H1 (cell line): Measurements from ENCODE around the gene RETREG3. TPM values are rescaled to one million over a fixed set of nuclear protein-coding genes. Genes with fewer than 3 reads are reported as not detected.

ENCODE experiments used
- CTCF ChIA-PET: fragments of 300-600 bp; sonication (Branson Sonifier 250); formaldehyde crosslinking; loops from one replicate; lab custom pipeline; 2021; ENCODE audit not compliant: partially characterized antibody; lab: Charles Lee
- POLR2A ChIA-PET: fragments of 300-600 bp; sonication (Branson Sonifier 250); formaldehyde crosslinking; loops from one replicate; lab custom pipeline; 2021; ENCODE audit warnings: inconsistent platforms; ENCODE audit not compliant: partially characterized antibody; lab: Charles Lee
- DNase-seq, 2 experiments: peaks; one replicate each; pipeline versions ENCODE4 v3.0.0 to v3.0.0-alpha.2; 2010 to 2022; ENCODE audit warnings: low spot score in 2 of 2, low read depth in 1 of 2, mixed read lengths in 1 of 2
- FAIRE-seq: peaks from 2 replicates; lab custom pipeline; 2011; peaks lifted over from hg19 to GRCh38; lab: Jason Lieb, UNC
- H2AFZ ChIP-seq: 2 replicates; pipeline ENCODE4 v1.8.1; 2012; ENCODE audit warnings: low read length, inconsistent platforms
- H2AK5ac ChIP-seq: 2 replicates; pipeline ENCODE4 v1.6.1; 2013; ENCODE audit warnings: low read depth, low read length
- H2BK120ac ChIP-seq: replicated peaks from 2 replicates; pipeline ENCODE3; 2013; ENCODE audit warnings: low read depth, low read length, inconsistent platforms
- H2BK12ac ChIP-seq: 2 replicates; pipeline ENCODE4 v1.6.1; 2013; ENCODE audit warnings: low read depth, low read length
- H2BK15ac ChIP-seq: 2 replicates; pipeline ENCODE4 v1.6.1; 2013; ENCODE audit warnings: low read length
- H2BK20ac ChIP-seq: 2 replicates; pipeline ENCODE4 v1.6.1; 2013; ENCODE audit warnings: low read length
- H2BK5ac ChIP-seq: 2 replicates; pipeline ENCODE4 v1.6.1; 2013; ENCODE audit warnings: low read depth, low read length
- H3K14ac ChIP-seq: 2 replicates; pipeline ENCODE4 v1.6.1; 2013; ENCODE audit warnings: inconsistent platforms; ENCODE audit not compliant: insufficient read length
- H3K18ac ChIP-seq: 2 replicates; pipeline ENCODE4 v1.6.1; 2013; ENCODE audit warnings: low read length; ENCODE audit errors: extremely low read depth
- H3K23ac ChIP-seq: 2 replicates; pipeline ENCODE4 v1.6.1; 2013; ENCODE audit warnings: inconsistent platforms; ENCODE audit not compliant: insufficient read length
- H3K23me2 ChIP-seq: 2 replicates; pipeline ENCODE4 v1.6.1; 2013; ENCODE audit warnings: low read depth, low read length
- H3K27ac ChIP-seq: 2 replicates; pipeline ENCODE4 v1.6.1; 2011; ENCODE audit warnings: low read depth, low read length, inconsistent platforms
- H3K27me3 ChIP-seq, 4 experiments: replicated peaks in 1 of 4; 1 replicate in 1 of 4; 2 replicates in 3 of 4; pipeline versions ENCODE4 v1.6.1 to v1.8.1; 2011 to 2013; ENCODE audit warnings: low read length in 3 of 4, mild to moderate bottlenecking in 3 of 4, inconsistent platforms in 2 of 4, mixed read lengths in 2 of 4, moderate library complexity in 1 of 4; ENCODE audit not compliant: control insufficient read depth in 3 of 4, insufficient read depth in 3 of 4; ENCODE audit errors: extremely low read depth in 1 of 4
- H3K36me3 ChIP-seq, 4 experiments: 2 replicates each; pipeline versions ENCODE4 v1.6.1 to v1.8.1; 2011 to 2013; ENCODE audit warnings: mild to moderate bottlenecking in 4 of 4, low read length in 3 of 4, moderate library complexity in 2 of 4, control low read depth in 1 of 4, inconsistent platforms in 1 of 4; ENCODE audit not compliant: insufficient read depth in 4 of 4, control insufficient read depth in 2 of 4
- H3K4ac ChIP-seq: replicated peaks from 2 replicates; pipeline ENCODE3; 2013; ENCODE audit warnings: low read length, low read depth, mixed read lengths, inconsistent platforms; ENCODE audit not compliant: insufficient read length
- H3K4me1 ChIP-seq, 4 experiments: replicated peaks in 1 of 4; 1 replicate in 1 of 4; 2 replicates in 3 of 4; pipeline versions ENCODE4 v1.6.1 to v1.8.1; 2011 to 2013; ENCODE audit warnings: low read length in 3 of 4, inconsistent platforms in 2 of 4, mixed read lengths in 1 of 4; ENCODE audit not compliant: insufficient read depth in 4 of 4, control insufficient read depth in 3 of 4
- H3K4me2 ChIP-seq, 2 experiments: 2 replicates each; pipeline versions ENCODE4 v1.6.1 to v1.8.1; 2011 to 2013; ENCODE audit warnings: low read depth in 2 of 2, low read length in 2 of 2, control low read depth in 1 of 2, inconsistent platforms in 1 of 2, mild to moderate bottlenecking in 1 of 2; ENCODE audit not compliant: insufficient read depth in 1 of 2
- H3K4me3 ChIP-seq, 4 experiments: fragments of 200-600, 300-600 bp in 1 of 4; sonication (generic), shearing (Covaris generic), sonication (Bioruptor Twin) in 1 of 4; 2 replicates each; pipeline versions ENCODE4 v1.5.1 to v1.8.1; 2011 to 2016; ENCODE audit warnings: low read length in 4 of 4, low read depth in 3 of 4, control low read depth in 2 of 4, inconsistent platforms in 2 of 4, mild to moderate bottlenecking in 2 of 4, mixed read lengths in 1 of 4, moderate library complexity in 1 of 4; ENCODE audit not compliant: insufficient read depth in 2 of 4; ENCODE audit errors: extremely low read depth in 1 of 4
- H3K56ac ChIP-seq: replicated peaks from 2 replicates; pipeline ENCODE3; 2013; ENCODE audit warnings: low read depth, mild to moderate bottlenecking, mixed read lengths, low read length, inconsistent platforms; ENCODE audit not compliant: insufficient read length
- H3K79me1 ChIP-seq: 2 replicates; pipeline ENCODE4 v1.6.1; 2013; ENCODE audit warnings: low read depth, low read length, control low read depth
- H3K79me2 ChIP-seq, 2 experiments: 2 replicates each; pipeline versions ENCODE4 v1.6.1 to v1.8.1; 2012 to 2013; ENCODE audit warnings: low read length in 2 of 2, mild to moderate bottlenecking in 2 of 2, inconsistent platforms in 1 of 2; ENCODE audit not compliant: insufficient read depth in 2 of 2, control insufficient read depth in 1 of 2
- H3K9ac ChIP-seq, 4 experiments: replicated peaks in 1 of 4; 1 replicate in 1 of 4; 2 replicates in 3 of 4; pipeline versions ENCODE4 v1.6.1 to v1.8.1; 2011 to 2013; ENCODE audit warnings: low read depth in 3 of 4, low read length in 3 of 4, control low read depth in 2 of 4, mild to moderate bottlenecking in 2 of 4, moderate library complexity in 2 of 4, inconsistent platforms in 1 of 4; ENCODE audit errors: extremely low read depth in 1 of 4
- H3K9me3 ChIP-seq, 2 experiments: 2 replicates each; pipeline versions ENCODE4 v1.6.1 to v1.8.1; 2012 to 2013; ENCODE audit warnings: mild to moderate bottlenecking in 2 of 2, moderate library complexity in 2 of 2, control low read depth in 1 of 2, inconsistent platforms in 1 of 2, low read depth in 1 of 2, low read length in 1 of 2, mixed read lengths in 1 of 2; ENCODE audit not compliant: insufficient read depth in 2 of 2
- H4K20me1 ChIP-seq, 2 experiments: replicated peaks in 1 of 2; 2 replicates each; pipeline versions ENCODE3 to v1.8.1; 2011 to 2013; ENCODE audit warnings: inconsistent platforms in 2 of 2, low read length in 2 of 2, mild to moderate bottlenecking in 1 of 2; ENCODE audit not compliant: insufficient read depth in 2 of 2, control insufficient read depth in 1 of 2
- H4K5ac ChIP-seq: 2 replicates; pipeline ENCODE4 v1.6.1; 2013; ENCODE audit warnings: low read length, low read depth, mixed read lengths, inconsistent platforms; ENCODE audit not compliant: insufficient read length
- H4K8ac ChIP-seq: 2 replicates; pipeline ENCODE4 v1.8.0; 2013; ENCODE audit warnings: mild to moderate bottlenecking, moderate library complexity, low read length, inconsistent platforms; ENCODE audit not compliant: insufficient read depth; ENCODE audit errors: extremely low read depth
- H4K91ac ChIP-seq: replicated peaks from 2 replicates; pipeline ENCODE3; 2013; ENCODE audit warnings: low read length, mixed read lengths, inconsistent platforms; ENCODE audit not compliant: insufficient read length
- CTCF ChIP-seq, 3 experiments: IDR thresholded peaks; 1 replicate in 2 of 3; 2 replicates in 1 of 3; pipeline versions ENCODE4 v1.5.1 to v1.6.1; 2011; ENCODE audit warnings: low read length in 3 of 3, mild to moderate bottlenecking in 3 of 3, inconsistent platforms in 2 of 3, low read depth in 1 of 3, moderate library complexity in 1 of 3; ENCODE audit not compliant: insufficient read depth in 1 of 3; ENCODE audit errors: control extremely low read depth in 1 of 3
- EP300 ChIP-seq, 2 experiments: IDR thresholded peaks; 1 replicate in 1 of 2; 2 replicates in 1 of 2; pipeline ENCODE4 v1.6.1; 2011 to 2012; ENCODE audit warnings: low read depth in 2 of 2, low read length in 2 of 2, mild to moderate bottlenecking in 2 of 2, borderline replicate concordance in 1 of 2, inconsistent platforms in 1 of 2, moderate library complexity in 1 of 2
- GABPA ChIP-seq: IDR thresholded peaks from 2 replicates; pipeline ENCODE4 v1.6.1; 2011; ENCODE audit warnings: mild to moderate bottlenecking, low read length, moderate library complexity, borderline replicate concordance; ENCODE audit not compliant: insufficient read depth
- MAFK ChIP-seq: IDR thresholded peaks from 2 replicates; pipeline ENCODE4 v1.6.1; 2012; ENCODE audit warnings: low read depth, mild to moderate bottlenecking, improper control_type of control experiment, low read length
- NANOG ChIP-seq: IDR thresholded peaks from 2 replicates; pipeline ENCODE4 v1.6.1; 2011; ENCODE audit warnings: low read length, low read depth, mild to moderate bottlenecking, inconsistent platforms; ENCODE audit not compliant: insufficient read depth, poor library complexity, severe bottlenecking
- TAF7 ChIP-seq: optimal IDR thresholded peaks from 2 replicates; pipeline ENCODE3; 2011; ENCODE audit warnings: low read depth, mild to moderate bottlenecking, inconsistent platforms, low read length, moderate library complexity, borderline replicate concordance
- WGBS, 2 experiments: shearing (Covaris generic) in 1 of 2; methylation state at CpG; one replicate each; pipeline versions ENCODE4 v1.1.6 to v1.1.7; 2013 to 2015; ENCODE audit warnings: low lambda C conversion rate in 2 of 2, mixed read lengths in 2 of 2, inconsistent platforms in 1 of 2, low coverage in 1 of 2, missing lambda C conversion rate in 1 of 2; ENCODE audit not compliant: insufficient replicate concordance in 2 of 2, insufficient coverage in 1 of 2, insufficient read length in 1 of 2; ENCODE audit errors: extremely low coverage in 1 of 2, missing lambda C conversion rate in 1 of 2; 5-methylcytosine and 5-hydroxymethylcytosine counted together
- polyA plus RNA-seq, 7 experiments: library from polyadenylated mRNA; depleted of rRNA in 3 of 7; stranded (reverse) in 5 of 7; unstranded in 2 of 7; fragments of >200 nt in 5 of 7; fragments of 200-250 nt in 2 of 7; gene quantifications; 1 replicate in 5 of 7; 2 replicates in 1 of 7; 4 replicates in 1 of 7; pipeline versions ENCODE4 v1.2.1 to v1.2.3, GENCODE V29; 2011 to 2013; ENCODE audit warnings: missing spikeins in 2 of 7, mixed read lengths in 2 of 7
- total RNA-seq: library from RNA; stranded (reverse); fragmentation: NEBNext Ultra II Directional; extraction: Animal tissue kit (Norgen Biotek cat#: 25700); gene quantifications from 2 replicates; pipeline ENCODE4 v1.2.1, GENCODE V29; 2021

The RETREG3 gene
- total and polyA plus RNA-seq, 2 of the 8 experiments (the other 6 are each of a cell fraction or from before 2014, with no cell fraction given), result 23.7 to 42.6 TPM

- FAIRE-seq (no peak), DNase-seq (no peak)
- Histone ChIP-seq H2BK15ac (no peak overlapping the region), H2BK12ac (no peak overlapping the region), H4K20me1 (peaks cover 0 to 1% of the 10 kb centered on the region in 2 experiments), H3K18ac (no peak overlapping the region), H2AFZ (no peak overlapping the region), H4K91ac (no peak overlapping the region), H3K9ac (no peak overlapping the region), H4K5ac (no peak overlapping the region), H2BK5ac (no peak overlapping the region), H4K8ac (no peak overlapping the region), H3K79me2 (peaks cover 0 to 37% of the 10 kb centered on the region in 2 experiments; a peak in 3 of 4 replicates), H2AK5ac (no peak overlapping the region), H3K9me3 (no peaks in the 10 kb centered on the region), H2BK120ac (no peak overlapping the region), H3K56ac (no peak overlapping the region), H3K27me3 (no peaks in the 10 kb centered on the region), H3K36me3 (no peaks in the 10 kb centered on the region), H3K14ac (no peak overlapping the region), H3K23me2 (no peaks in the 10 kb centered on the region), H2BK20ac (no peak overlapping the region), H3K23ac (no peak overlapping the region), H3K27ac (no peak overlapping the region), H3K79me1 (peaks cover 2% of the 10 kb centered on the region; the same call in 1 of the 2 replicates), H3K4ac (no peak overlapping the region), H3K4me2 (no peak overlapping the region), H3K4me3 (no peak overlapping the region), H3K4me1 (no peaks in the 10 kb centered on the region)
- CTCF ChIA-PET, result interaction anchor here (0.6 to 3.0 kb wide), 8 partner anchors 10 to 810 kb away, joined by 3 to 13 read pairs (median 4); partner anchors contain the start of genes PSMC3IP, RETREG3 and TUBG1
- TF ChIP-seq GABPA (no peak), EP300 (IDR thresholded peaks at IDR 0.05; ENCODE audit: borderline replicate concordance in 1 of 2, low read depth in 2 of 2, low read length in 2 of 2) (no peak), NANOG (no peak), TAF7 (no peak), CTCF (IDR thresholded peaks at IDR 0.05; ENCODE audit: control extremely low read depth in 1 of 3, insufficient read depth in 1 of 3, low read depth in 1 of 3, low read length in 3 of 3) (no peak), MAFK (no peak)
- 100% methylated on average over 2 of the region's 2 CpGs; no CpG with 5 or more reads in 1 of the 2 experiments for WGBS, 2 experiments
- POLR2A ChIA-PET, result interaction anchor here (0.6 to 1.2 kb wide), 3 partner anchors 19 to 63 kb away, joined by 3 to 5 read pairs (median 4); partner anchors contain the start of gene PSMC3IP
These were observed 10.3 kb downstream of the RETREG3 start for GRCh38 chr17:42598905-42599304.
